ENCODE results near the gene ZNF688. TPM values are rescaled to one million over a fixed set of nuclear protein-coding genes. Genes with fewer than 3 reads are reported as not detected.

The ZNF688 gene
- total and polyA plus RNA-seq, 2 of the 13 experiments (the other 11 are each of a cell fraction or from before 2014, with no cell fraction given) = 2.4 to 5.4 TPM

DNA sequence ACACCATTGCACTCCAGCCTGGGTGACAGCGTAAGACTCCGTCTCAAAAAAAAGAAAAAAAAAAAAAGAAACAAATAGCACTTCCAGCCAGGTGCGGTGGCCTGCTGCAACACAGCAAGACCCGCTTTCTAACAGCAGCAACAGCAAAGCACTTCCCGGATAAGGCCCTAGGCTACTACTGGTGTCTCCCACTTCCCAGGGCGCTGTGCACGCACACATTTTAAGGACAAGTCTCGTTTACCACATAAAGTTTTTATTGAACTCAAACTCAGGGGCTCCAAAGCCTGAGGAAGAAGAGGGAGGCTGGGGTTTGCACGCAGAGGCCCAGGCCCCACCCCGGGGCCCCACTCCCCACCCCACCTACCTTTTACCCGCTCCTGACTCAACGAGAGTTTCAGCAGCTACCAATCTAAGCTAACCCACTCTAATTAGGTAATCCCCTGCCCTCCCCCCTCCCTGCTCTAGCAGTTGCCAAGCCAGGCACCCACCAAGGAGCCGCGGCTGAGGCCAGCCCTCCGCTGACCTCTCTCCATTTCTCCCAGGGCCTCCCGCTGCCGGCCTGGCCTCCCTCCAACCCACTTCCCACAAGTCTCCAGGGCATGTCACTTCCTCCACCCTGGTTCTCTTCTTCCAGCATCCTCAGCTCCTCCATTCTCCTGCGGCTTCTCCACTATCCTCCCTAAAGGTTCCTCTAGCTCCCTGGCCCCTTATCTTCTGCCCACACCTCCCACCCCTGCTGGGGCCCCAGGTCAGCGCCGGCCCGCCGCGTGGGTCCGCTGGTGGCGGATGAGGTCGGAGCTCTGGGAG, 47.5 kb downstream of the ZNF688 start (continued):
- TF ChIP-seq ZBTB10 (CRISPR knock-in tag; IDR thresholded peaks at IDR 0.05; ENCODE audit: borderline replicate concordance) = no peak
- TF ChIP-seq CEBPG (CRISPR knock-in tag; IDR thresholded peaks at IDR 0.05) = no peak
- TF ChIP-seq, protein P1, sequence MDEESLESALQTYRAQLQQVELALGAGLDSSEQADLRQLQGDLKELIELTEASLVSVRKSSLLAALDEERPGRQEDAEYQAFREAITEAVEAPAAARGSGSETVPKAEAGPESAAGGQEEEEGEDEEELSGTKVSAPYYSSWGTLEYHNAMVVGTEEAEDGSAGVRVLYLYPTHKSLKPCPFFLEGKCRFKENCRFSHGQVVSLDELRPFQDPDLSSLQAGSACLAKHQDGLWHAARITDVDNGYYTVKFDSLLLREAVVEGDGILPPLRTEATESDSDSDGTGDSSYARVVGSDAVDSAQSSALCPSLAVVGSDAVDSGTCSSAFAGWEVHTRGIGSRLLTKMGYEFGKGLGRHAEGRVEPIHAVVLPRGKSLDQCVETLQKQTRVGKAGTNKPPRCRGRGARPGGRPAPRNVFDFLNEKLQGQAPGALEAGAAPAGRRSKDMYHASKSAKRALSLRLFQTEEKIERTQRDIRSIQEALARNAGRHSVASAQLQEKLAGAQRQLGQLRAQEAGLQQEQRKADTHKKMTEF (CRISPR knock-in tag; IDR thresholded peaks at IDR 0.05) = no peak
- TF ChIP-seq, protein P2, sequence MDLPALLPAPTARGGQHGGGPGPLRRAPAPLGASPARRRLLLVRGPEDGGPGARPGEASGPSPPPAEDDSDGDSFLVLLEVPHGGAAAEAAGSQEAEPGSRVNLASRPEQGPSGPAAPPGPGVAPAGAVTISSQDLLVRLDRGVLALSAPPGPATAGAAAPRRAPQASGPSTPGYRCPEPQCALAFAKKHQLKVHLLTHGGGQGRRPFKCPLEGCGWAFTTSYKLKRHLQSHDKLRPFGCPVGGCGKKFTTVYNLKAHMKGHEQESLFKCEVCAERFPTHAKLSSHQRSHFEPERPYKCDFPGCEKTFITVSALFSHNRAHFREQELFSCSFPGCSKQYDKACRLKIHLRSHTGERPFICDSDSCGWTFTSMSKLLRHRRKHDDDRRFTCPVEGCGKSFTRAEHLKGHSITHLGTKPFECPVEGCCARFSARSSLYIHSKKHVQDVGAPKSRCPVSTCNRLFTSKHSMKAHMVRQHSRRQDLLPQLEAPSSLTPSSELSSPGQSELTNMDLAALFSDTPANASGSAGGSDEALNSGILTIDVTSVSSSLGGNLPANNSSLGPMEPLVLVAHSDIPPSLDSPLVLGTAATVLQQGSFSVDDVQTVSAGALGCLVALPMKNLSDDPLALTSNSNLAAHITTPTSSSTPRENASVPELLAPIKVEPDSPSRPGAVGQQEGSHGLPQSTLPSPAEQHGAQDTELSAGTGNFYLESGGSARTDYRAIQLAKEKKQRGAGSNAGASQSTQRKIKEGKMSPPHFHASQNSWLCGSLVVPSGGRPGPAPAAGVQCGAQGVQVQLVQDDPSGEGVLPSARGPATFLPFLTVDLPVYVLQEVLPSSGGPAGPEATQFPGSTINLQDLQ (CRISPR knock-in tag; IDR thresholded peaks at IDR 0.05) = no peak
- TF ChIP-seq, protein P3, sequence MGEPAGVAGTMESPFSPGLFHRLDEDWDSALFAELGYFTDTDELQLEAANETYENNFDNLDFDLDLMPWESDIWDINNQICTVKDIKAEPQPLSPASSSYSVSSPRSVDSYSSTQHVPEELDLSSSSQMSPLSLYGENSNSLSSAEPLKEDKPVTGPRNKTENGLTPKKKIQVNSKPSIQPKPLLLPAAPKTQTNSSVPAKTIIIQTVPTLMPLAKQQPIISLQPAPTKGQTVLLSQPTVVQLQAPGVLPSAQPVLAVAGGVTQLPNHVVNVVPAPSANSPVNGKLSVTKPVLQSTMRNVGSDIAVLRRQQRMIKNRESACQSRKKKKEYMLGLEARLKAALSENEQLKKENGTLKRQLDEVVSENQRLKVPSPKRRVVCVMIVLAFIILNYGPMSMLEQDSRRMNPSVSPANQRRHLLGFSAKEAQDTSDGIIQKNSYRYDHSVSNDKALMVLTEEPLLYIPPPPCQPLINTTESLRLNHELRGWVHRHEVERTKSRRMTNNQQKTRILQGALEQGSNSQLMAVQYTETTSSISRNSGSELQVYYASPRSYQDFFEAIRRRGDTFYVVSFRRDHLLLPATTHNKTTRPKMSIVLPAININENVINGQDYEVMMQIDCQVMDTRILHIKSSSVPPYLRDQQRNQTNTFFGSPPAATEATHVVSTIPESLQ (CRISPR knock-in tag; conservative IDR thresholded peaks at IDR 0.05) = no peak
- TF ChIP-seq, protein P4, sequence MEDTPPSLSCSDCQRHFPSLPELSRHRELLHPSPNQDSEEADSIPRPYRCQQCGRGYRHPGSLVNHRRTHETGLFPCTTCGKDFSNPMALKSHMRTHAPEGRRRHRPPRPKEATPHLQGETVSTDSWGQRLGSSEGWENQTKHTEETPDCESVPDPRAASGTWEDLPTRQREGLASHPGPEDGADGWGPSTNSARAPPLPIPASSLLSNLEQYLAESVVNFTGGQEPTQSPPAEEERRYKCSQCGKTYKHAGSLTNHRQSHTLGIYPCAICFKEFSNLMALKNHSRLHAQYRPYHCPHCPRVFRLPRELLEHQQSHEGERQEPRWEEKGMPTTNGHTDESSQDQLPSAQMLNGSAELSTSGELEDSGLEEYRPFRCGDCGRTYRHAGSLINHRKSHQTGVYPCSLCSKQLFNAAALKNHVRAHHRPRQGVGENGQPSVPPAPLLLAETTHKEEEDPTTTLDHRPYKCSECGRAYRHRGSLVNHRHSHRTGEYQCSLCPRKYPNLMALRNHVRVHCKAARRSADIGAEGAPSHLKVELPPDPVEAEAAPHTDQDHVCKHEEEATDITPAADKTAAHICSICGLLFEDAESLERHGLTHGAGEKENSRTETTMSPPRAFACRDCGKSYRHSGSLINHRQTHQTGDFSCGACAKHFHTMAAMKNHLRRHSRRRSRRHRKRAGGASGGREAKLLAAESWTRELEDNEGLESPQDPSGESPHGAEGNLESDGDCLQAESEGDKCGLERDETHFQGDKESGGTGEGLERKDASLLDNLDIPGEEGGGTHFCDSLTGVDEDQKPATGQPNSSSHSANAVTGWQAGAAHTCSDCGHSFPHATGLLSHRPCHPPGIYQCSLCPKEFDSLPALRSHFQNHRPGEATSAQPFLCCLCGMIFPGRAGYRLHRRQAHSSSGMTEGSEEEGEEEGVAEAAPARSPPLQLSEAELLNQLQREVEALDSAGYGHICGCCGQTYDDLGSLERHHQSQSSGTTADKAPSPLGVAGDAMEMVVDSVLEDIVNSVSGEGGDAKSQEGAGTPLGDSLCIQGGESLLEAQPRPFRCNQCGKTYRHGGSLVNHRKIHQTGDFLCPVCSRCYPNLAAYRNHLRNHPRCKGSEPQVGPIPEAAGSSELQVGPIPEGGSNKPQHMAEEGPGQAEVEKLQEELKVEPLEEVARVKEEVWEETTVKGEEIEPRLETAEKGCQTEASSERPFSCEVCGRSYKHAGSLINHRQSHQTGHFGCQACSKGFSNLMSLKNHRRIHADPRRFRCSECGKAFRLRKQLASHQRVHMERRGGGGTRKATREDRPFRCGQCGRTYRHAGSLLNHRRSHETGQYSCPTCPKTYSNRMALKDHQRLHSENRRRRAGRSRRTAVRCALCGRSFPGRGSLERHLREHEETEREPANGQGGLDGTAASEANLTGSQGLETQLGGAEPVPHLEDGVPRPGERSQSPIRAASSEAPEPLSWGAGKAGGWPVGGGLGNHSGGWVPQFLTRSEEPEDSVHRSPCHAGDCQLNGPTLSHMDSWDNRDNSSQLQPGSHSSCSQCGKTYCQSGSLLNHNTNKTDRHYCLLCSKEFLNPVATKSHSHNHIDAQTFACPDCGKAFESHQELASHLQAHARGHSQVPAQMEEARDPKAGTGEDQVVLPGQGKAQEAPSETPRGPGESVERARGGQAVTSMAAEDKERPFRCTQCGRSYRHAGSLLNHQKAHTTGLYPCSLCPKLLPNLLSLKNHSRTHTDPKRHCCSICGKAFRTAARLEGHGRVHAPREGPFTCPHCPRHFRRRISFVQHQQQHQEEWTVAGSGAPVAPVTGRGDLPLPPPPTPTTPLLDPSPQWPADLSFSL (CRISPR knock-in tag; IDR thresholded peaks at IDR 0.05) = no peak
- TF ChIP-seq, protein P5, sequence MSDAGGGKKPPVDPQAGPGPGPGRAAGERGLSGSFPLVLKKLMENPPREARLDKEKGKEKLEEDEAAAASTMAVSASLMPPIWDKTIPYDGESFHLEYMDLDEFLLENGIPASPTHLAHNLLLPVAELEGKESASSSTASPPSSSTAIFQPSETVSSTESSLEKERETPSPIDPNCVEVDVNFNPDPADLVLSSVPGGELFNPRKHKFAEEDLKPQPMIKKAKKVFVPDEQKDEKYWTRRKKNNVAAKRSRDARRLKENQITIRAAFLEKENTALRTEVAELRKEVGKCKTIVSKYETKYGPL (CRISPR knock-in tag; IDR thresholded peaks at IDR 0.05) = no peak
- 0 out of 2 replicates have a peak, but pooled peaks have one; percentile 30 for TF ChIP-seq SP4 (CRISPR knock-in tag; IDR thresholded peaks at IDR 0.05)
- no peak for TF ChIP-seq SALL1 (CRISPR knock-in tag; IDR thresholded peaks at IDR 0.05)

All from HepG2 (cell line).